ENCODE measurements around the gene LRP6.

LRP6 gene

DNA sequence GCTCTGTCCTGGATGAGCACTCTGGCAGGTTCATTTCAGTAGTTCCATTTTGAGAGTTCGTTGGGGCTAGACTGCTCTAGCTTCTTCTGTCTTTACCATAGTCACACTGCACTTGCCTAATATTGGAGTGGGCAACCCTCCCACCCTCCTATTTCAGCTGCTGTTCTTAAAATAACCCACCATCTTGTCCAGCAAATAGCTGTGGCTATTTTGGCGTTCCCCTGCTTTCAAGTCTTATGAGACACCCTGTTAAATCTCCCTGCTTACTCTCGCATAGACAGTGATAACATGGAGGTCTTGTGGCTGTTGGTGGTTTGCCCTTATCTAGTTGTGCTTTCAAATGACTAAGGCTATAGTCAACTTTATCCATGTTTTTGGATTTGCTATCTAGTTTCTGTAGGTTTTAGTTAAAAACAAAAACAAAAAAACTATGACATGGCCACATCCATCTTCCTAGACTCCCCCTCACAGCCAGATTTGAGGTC is 65.5 kb downstream of the LRP6 start:
- H3K4me3 ChIP-seq (ENCODE audit: low read length in 2 of 2), result no peak overlapping the region
- no peak overlapping the region for H3K9ac ChIP-seq (ENCODE audit: low read depth, low read length, poor library complexity)
- H2AFZ ChIP-seq (ENCODE audit: low read length), result no peak overlapping the region
- H3K4me1 ChIP-seq (ENCODE audit: control insufficient read depth in 2 of 2, insufficient read depth in 1 of 2, low read depth in 1 of 2, low read length in 2 of 2), result no peaks in the 10 kb centered on the region
- H3K4me2 ChIP-seq (ENCODE audit: insufficient read depth, low read length, poor library complexity, severe bottlenecking), result no peak overlapping the region
- no peak overlapping the region for H4K91ac ChIP-seq (ENCODE audit: low read depth, low read length, poor library complexity)
- no peak overlapping the region for H2BK5ac ChIP-seq (ENCODE audit: low read length)
- H3K4ac ChIP-seq (ENCODE audit: low read length), result no peak overlapping the region
- H2BK15ac ChIP-seq (ENCODE audit: low read length), result no peak overlapping the region
- peaks cover 2% of the 10 kb centered on the region for H3K79me1 ChIP-seq (ENCODE audit: low read depth, low read length)
- H3K27me3 ChIP-seq (ENCODE audit: control insufficient read depth in 3 of 3, insufficient read depth in 3 of 3, low read depth in 1 of 3, low read length in 3 of 3), result no peaks in the 10 kb centered on the region
- H2BK12ac ChIP-seq (ENCODE audit: low read length), result no peak overlapping the region
- peaks cover 0 to 32% of the 10 kb centered on the region in 2 donors for H3K9me3 ChIP-seq (replicated peaks in 1 of 2; ENCODE audit: control insufficient read depth in 2 of 2, insufficient read depth in 1 of 2, low read depth in 1 of 2, low read length in 2 of 2)
- WGBS, 2 donors (ENCODE audit: extremely low coverage in 2 of 2, insufficient read length in 2 of 2, insufficient replicate concordance in 1 of 2), result no CpG with 5 or more reads among the region's 3 CpGs
- no peak for DNase-seq (ENCODE audit: low spot score)
- H3K36me3 ChIP-seq (replicated peaks in 1 of 2; ENCODE audit: control insufficient read depth in 2 of 2, insufficient read depth in 2 of 2, low read length in 2 of 2), result peaks cover 4 to 71% of the 10 kb centered on the region in 2 donors
- no peak overlapping the region for H2AK5ac ChIP-seq (ENCODE audit: low read depth, low read length)
- no peak overlapping the region for H3K27ac ChIP-seq (replicated peaks; ENCODE audit: low read length)
- H3K14ac ChIP-seq (ENCODE audit: low read length), result no peak overlapping the region
- H2BK120ac ChIP-seq (ENCODE audit: low read depth, low read length), result no peak overlapping the region
- no peak overlapping the region for H3K18ac ChIP-seq (ENCODE audit: low read length)
- no peak overlapping the region for H4K8ac ChIP-seq (ENCODE audit: low read depth, low read length)
- no peak overlapping the region for H3K23ac ChIP-seq (ENCODE audit: low read depth, low read length, poor library complexity)

DNA sequence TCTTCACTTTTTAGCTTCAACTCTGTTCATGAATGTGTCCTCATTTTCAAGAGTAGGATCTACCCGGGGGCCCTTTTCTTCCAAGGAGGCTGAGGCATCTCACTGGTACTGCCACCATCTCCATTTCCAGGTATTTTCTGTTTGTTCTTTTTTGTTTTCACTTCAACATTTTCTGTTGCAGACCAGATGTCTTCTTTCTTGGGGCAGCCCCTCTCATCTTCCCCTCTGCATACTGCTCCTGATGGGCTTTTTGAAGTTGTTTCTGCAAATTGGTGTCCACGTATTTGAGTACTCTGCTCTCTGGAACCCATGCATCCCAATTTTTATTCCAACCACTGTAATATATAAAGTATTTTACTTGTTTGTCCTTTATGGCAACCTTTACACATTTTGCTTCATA is 66.5 kb downstream of the LRP6 start:
- H3K9me3 ChIP-seq (replicated peaks in 1 of 2; ENCODE audit: control insufficient read depth in 2 of 2, insufficient read depth in 1 of 2, low read depth in 1 of 2, low read length in 2 of 2), result peaks cover 0 to 34% of the 10 kb centered on the region in 2 donors
- no peak overlapping the region for H2BK12ac ChIP-seq (ENCODE audit: low read length)
- H2BK5ac ChIP-seq (ENCODE audit: low read length), result no peak overlapping the region
- H3K9ac ChIP-seq (ENCODE audit: low read depth, low read length, poor library complexity), result no peak overlapping the region
- no peak overlapping the region for H2BK15ac ChIP-seq (ENCODE audit: low read length)
- no peak overlapping the region for H3K27ac ChIP-seq (replicated peaks; ENCODE audit: low read length)
- H2BK120ac ChIP-seq (ENCODE audit: low read depth, low read length), result no peak overlapping the region
- H2AFZ ChIP-seq (ENCODE audit: low read length), result no peak overlapping the region
- DNase-seq (ENCODE audit: low spot score), result no peak
- H2AK5ac ChIP-seq (ENCODE audit: low read depth, low read length), result no peak overlapping the region
- peaks cover 4 to 73% of the 10 kb centered on the region in 2 donors for H3K36me3 ChIP-seq (replicated peaks in 1 of 2; ENCODE audit: control insufficient read depth in 2 of 2, insufficient read depth in 2 of 2, low read length in 2 of 2)
- no peak overlapping the region for H3K23ac ChIP-seq (ENCODE audit: low read depth, low read length, poor library complexity)
- no peaks in the 10 kb centered on the region for H3K79me1 ChIP-seq (ENCODE audit: low read depth, low read length)
- H3K27me3 ChIP-seq (ENCODE audit: control insufficient read depth in 3 of 3, insufficient read depth in 3 of 3, low read depth in 1 of 3, low read length in 3 of 3), result no peaks in the 10 kb centered on the region
- H3K18ac ChIP-seq (ENCODE audit: low read length), result no peak overlapping the region
- no peak overlapping the region for H3K4ac ChIP-seq (ENCODE audit: low read length)
- no peak overlapping the region for H3K4me2 ChIP-seq (ENCODE audit: insufficient read depth, low read length, poor library complexity, severe bottlenecking)
- H3K4me1 ChIP-seq (ENCODE audit: control insufficient read depth in 2 of 2, insufficient read depth in 1 of 2, low read depth in 1 of 2, low read length in 2 of 2), result no peaks in the 10 kb centered on the region
- no peak overlapping the region for H3K14ac ChIP-seq (ENCODE audit: low read length)
- no CpG with 5 or more reads among the region's 2 CpGs for WGBS, 2 donors (ENCODE audit: extremely low coverage in 2 of 2, insufficient read length in 2 of 2, insufficient replicate concordance in 1 of 2)
- H3K4me3 ChIP-seq (ENCODE audit: low read length in 2 of 2), result no peak overlapping the region
- H4K8ac ChIP-seq (ENCODE audit: low read depth, low read length), result no peak overlapping the region
- H4K91ac ChIP-seq (ENCODE audit: low read depth, low read length, poor library complexity), result no peak overlapping the region

DNA sequence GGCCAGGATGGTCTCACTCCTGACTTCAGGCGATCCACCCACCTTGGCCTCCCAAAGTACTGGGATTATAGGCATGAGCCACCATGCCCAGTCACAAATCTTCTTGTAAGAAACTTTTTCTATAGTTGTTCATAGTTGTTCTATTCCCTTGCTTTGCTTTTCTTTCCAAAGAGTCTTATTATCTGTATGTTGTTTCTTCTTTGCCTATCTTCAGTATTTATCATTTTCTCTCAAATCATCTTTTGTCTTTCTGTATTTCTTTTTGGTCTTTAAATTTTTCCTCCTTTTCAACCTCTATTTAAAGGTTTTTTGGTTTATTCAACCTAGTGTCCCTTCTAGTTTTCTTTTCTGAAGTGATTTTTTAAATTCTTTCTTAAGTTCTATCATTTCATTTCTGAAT is 68.7 kb downstream of the LRP6 start:
- H3K23ac ChIP-seq (ENCODE audit: low read depth, low read length, poor library complexity), result no peak overlapping the region
- no peak overlapping the region for H3K14ac ChIP-seq (ENCODE audit: low read length)
- no peaks in the 10 kb centered on the region for H3K79me1 ChIP-seq (ENCODE audit: low read depth, low read length)
- H3K4me2 ChIP-seq (ENCODE audit: insufficient read depth, low read length, poor library complexity, severe bottlenecking), result no peak overlapping the region
- H3K27me3 ChIP-seq (ENCODE audit: control insufficient read depth in 3 of 3, insufficient read depth in 3 of 3, low read depth in 1 of 3, low read length in 3 of 3), result no peaks in the 10 kb centered on the region
- H3K27ac ChIP-seq (replicated peaks; ENCODE audit: low read length), result no peak overlapping the region
- H3K4me3 ChIP-seq (ENCODE audit: low read length in 2 of 2), result no peak overlapping the region
- H4K91ac ChIP-seq (ENCODE audit: low read depth, low read length, poor library complexity), result no peak overlapping the region
- no peak for DNase-seq (ENCODE audit: low spot score)
- H3K9me3 ChIP-seq (replicated peaks in 1 of 2; ENCODE audit: control insufficient read depth in 2 of 2, insufficient read depth in 1 of 2, low read depth in 1 of 2, low read length in 2 of 2), result peaks cover 0 to 46% of the 10 kb centered on the region in 2 donors
- peaks cover 4 to 76% of the 10 kb centered on the region in 2 donors for H3K36me3 ChIP-seq (replicated peaks in 1 of 2; ENCODE audit: control insufficient read depth in 2 of 2, insufficient read depth in 2 of 2, low read length in 2 of 2)
- no peak overlapping the region for H3K4ac ChIP-seq (ENCODE audit: low read length)
- H2AK5ac ChIP-seq (ENCODE audit: low read depth, low read length), result no peak overlapping the region
- H3K18ac ChIP-seq (ENCODE audit: low read length), result no peak overlapping the region
- no peak overlapping the region for H2AFZ ChIP-seq (ENCODE audit: low read length)
- H2BK15ac ChIP-seq (ENCODE audit: low read length), result no peak overlapping the region
- no peaks in the 10 kb centered on the region for H3K4me1 ChIP-seq (ENCODE audit: control insufficient read depth in 2 of 2, insufficient read depth in 1 of 2, low read depth in 1 of 2, low read length in 2 of 2)
- H2BK12ac ChIP-seq (ENCODE audit: low read length), result no peak overlapping the region
- H4K8ac ChIP-seq (ENCODE audit: low read depth, low read length), result no peak overlapping the region
- no CpG with 5 or more reads among the region's 1 CpG for WGBS, 2 donors (ENCODE audit: extremely low coverage in 2 of 2, insufficient read length in 2 of 2, insufficient replicate concordance in 1 of 2)
- no peak overlapping the region for H2BK120ac ChIP-seq (ENCODE audit: low read depth, low read length)
- no peak overlapping the region for H3K9ac ChIP-seq (ENCODE audit: low read depth, low read length, poor library complexity)
- H2BK5ac ChIP-seq (ENCODE audit: low read length), result no peak overlapping the region

DNA sequence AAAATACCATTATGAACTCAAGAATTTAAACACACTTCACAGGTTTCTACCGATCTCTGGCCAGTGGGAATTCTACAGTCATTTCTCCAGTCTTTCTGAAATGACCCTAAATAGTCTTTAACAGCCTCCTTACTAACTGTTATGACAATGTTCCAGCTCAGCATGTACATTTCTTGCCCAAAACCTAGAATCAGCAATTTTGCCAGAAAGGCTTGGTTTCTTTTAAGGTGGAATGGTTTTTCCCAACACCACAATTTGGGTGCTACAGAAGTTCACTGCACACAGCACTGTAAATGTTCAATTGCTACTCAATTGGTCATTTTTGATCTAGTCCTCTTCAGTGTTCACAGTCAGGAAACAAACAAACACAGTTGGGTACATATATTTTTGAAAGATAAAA is 69.7 kb downstream of the LRP6 start:
- peaks cover 4 to 66% of the 10 kb centered on the region in 2 donors for H3K36me3 ChIP-seq (replicated peaks in 1 of 2; ENCODE audit: control insufficient read depth in 2 of 2, insufficient read depth in 2 of 2, low read length in 2 of 2)
- H3K23ac ChIP-seq (ENCODE audit: low read depth, low read length, poor library complexity), result no peak overlapping the region
- peaks cover 0 to 47% of the 10 kb centered on the region in 2 donors for H3K9me3 ChIP-seq (replicated peaks in 1 of 2; ENCODE audit: control insufficient read depth in 2 of 2, insufficient read depth in 1 of 2, low read depth in 1 of 2, low read length in 2 of 2)
- no peak overlapping the region for H3K9ac ChIP-seq (ENCODE audit: low read depth, low read length, poor library complexity)
- H3K18ac ChIP-seq (ENCODE audit: low read length), result no peak overlapping the region
- no peak overlapping the region for H3K4me3 ChIP-seq (ENCODE audit: low read length in 2 of 2)
- no peak overlapping the region for H2AFZ ChIP-seq (ENCODE audit: low read length)
- no peak overlapping the region for H2BK15ac ChIP-seq (ENCODE audit: low read length)
- no peak overlapping the region for H3K4me2 ChIP-seq (ENCODE audit: insufficient read depth, low read length, poor library complexity, severe bottlenecking)
- H3K4ac ChIP-seq (ENCODE audit: low read length), result no peak overlapping the region
- no CpG with 5 or more reads among the region's 1 CpG for WGBS, 2 donors (ENCODE audit: extremely low coverage in 2 of 2, insufficient read length in 2 of 2, insufficient replicate concordance in 1 of 2)
- H2BK5ac ChIP-seq (ENCODE audit: low read length), result no peak overlapping the region
- H3K27ac ChIP-seq (replicated peaks; ENCODE audit: low read length), result no peak overlapping the region
- H3K79me1 ChIP-seq (ENCODE audit: low read depth, low read length), result no peaks in the 10 kb centered on the region
- H3K14ac ChIP-seq (ENCODE audit: low read length), result no peak overlapping the region
- H2AK5ac ChIP-seq (ENCODE audit: low read depth, low read length), result no peak overlapping the region
- H4K8ac ChIP-seq (ENCODE audit: low read depth, low read length), result no peak overlapping the region
- H2BK12ac ChIP-seq (ENCODE audit: low read length), result no peak overlapping the region
- no peaks in the 10 kb centered on the region for H3K27me3 ChIP-seq (ENCODE audit: control insufficient read depth in 3 of 3, insufficient read depth in 3 of 3, low read depth in 1 of 3, low read length in 3 of 3)
- no peak overlapping the region for H4K91ac ChIP-seq (ENCODE audit: low read depth, low read length, poor library complexity)
- H2BK120ac ChIP-seq (ENCODE audit: low read depth, low read length), result no peak overlapping the region
- H3K4me1 ChIP-seq (ENCODE audit: control insufficient read depth in 2 of 2, insufficient read depth in 1 of 2, low read depth in 1 of 2, low read length in 2 of 2), result no peaks in the 10 kb centered on the region
- DNase-seq (ENCODE audit: low spot score), result no peak

Measured in neuronal stem cell (in vitro differentiated cells).